ENCODE measurements around the gene SLCO2A1. TPM values are rescaled to one million over a fixed set of nuclear protein-coding genes. Genes with fewer than 3 reads are reported as not detected.

The SLCO2A1 gene
- total and polyA plus RNA-seq, 2 of the 4 experiments (the other 2 are of a cell fraction), result under 0.01 to 1.5 TPM

- H3K9ac ChIP-seq (ENCODE audit: low read depth, low read length), result no peak overlapping the region
- dilution Hi-C loops (cut with HindIII; ENCODE audit: low sequenced_read_pairs, unreplicated experiment) (no loop called here), in situ Hi-C loops (cut with MboI; ENCODE audit: low sequenced_read_pairs) (no loop called here), intact Hi-C loops (cut with micrococcal nuclease) (no loop called here)
- peaks cover 2% of the 10 kb centered on the region; the same call in 1 of the 2 replicates for H3K4me1 ChIP-seq (ENCODE audit: control insufficient read depth, insufficient read depth, low read length)
- no peak overlapping the region for H4K8ac ChIP-seq (ENCODE audit: low read depth in 2 of 2, low read length in 2 of 2)
- H3K79me1 ChIP-seq (ENCODE audit: low read depth in 1 of 2, low read length in 2 of 2), result no peaks in the 10 kb centered on the region
- no peak overlapping the region for H2AK5ac ChIP-seq (ENCODE audit: low read depth, low read length)
- H3K36me3 ChIP-seq (ENCODE audit: control insufficient read depth, insufficient read depth, low read length), result no peaks in the 10 kb centered on the region
- DNase-seq (no peak), ATAC-seq (ENCODE audit: low read depth) (no peak)
- no peak overlapping the region for H2BK15ac ChIP-seq (ENCODE audit: low read depth, low read length)
- no CpG with 5 or more reads among the region's 5 CpGs for WGBS, 2 experiments (ENCODE audit: extremely low coverage in 2 of 2, insufficient read length in 1 of 2)
- no peak overlapping the region for H4K5ac ChIP-seq (ENCODE audit: low read depth, low read length)
- no peak overlapping the region for H3K23ac ChIP-seq (ENCODE audit: low read depth, low read length)
- H2AK9ac ChIP-seq (replicated peaks; ENCODE audit: low read depth, low read length, poor library complexity), result no peak overlapping the region
- no peak overlapping the region for H2BK20ac ChIP-seq (ENCODE audit: low read depth, low read length)
- no peak overlapping the region for H2BK120ac ChIP-seq (ENCODE audit: low read depth, low read length)
- H3K27ac ChIP-seq (ENCODE audit: insufficient read depth, low read length), result no peak overlapping the region
- no peaks in the 10 kb centered on the region for H4K20me1 ChIP-seq (ENCODE audit: insufficient read depth, low read length)
- ChIA-PET POLR2A (ENCODE audit: unreplicated experiment) (no interaction called here), CTCF (no interaction called here)
- no peak overlapping the region for H3K4me2 ChIP-seq (ENCODE audit: low read depth, low read length)
- no peaks in the 10 kb centered on the region for H3K27me3 ChIP-seq (ENCODE audit: control insufficient read depth, insufficient read depth, low read length)
- H2BK5ac ChIP-seq (ENCODE audit: low read depth, low read length, poor library complexity, severe bottlenecking), result no peak overlapping the region
- no peak overlapping the region for H3K14ac ChIP-seq (replicated peaks; ENCODE audit: low read depth, low read length)
- no peaks in the 10 kb centered on the region for H3K9me3 ChIP-seq (ENCODE audit: control insufficient read depth, insufficient read depth, low read length)
- H3K4me3 ChIP-seq (ENCODE audit: insufficient read depth, low read depth, low read length), result no peak overlapping the region
- TF ChIP-seq MAZ (IDR thresholded peaks at IDR 0.05; ENCODE audit: borderline replicate concordance, low read depth, low read length) (no peak), NFE2L2 (IDR thresholded peaks at IDR 0.05; ENCODE audit: low read depth, low read length) (no peak), RAD21 (IDR thresholded peaks at IDR 0.05; ENCODE audit: low read length) (no peak), BHLHE40 (IDR thresholded peaks at IDR 0.05; ENCODE audit: low read depth, low read length) (no peak), ELK1 (IDR thresholded peaks at IDR 0.05; ENCODE audit: borderline replicate concordance, low read depth, low read length) (no peak), CEBPB (IDR thresholded peaks at IDR 0.05; ENCODE audit: low read depth, low read length) (no peak), SMC3 (IDR thresholded peaks at IDR 0.05; ENCODE audit: low read depth, low read length) (no peak), FOS (IDR thresholded peaks at IDR 0.05; ENCODE audit: low read depth, low read length) (no peak), MAFK (IDR thresholded peaks at IDR 0.05; ENCODE audit: low read depth, low read length) (no peak), MXI1 (IDR thresholded peaks at IDR 0.05; ENCODE audit: borderline replicate concordance, low read depth, low read length) (no peak), RFX5 (IDR thresholded peaks at IDR 0.05; ENCODE audit: low read depth, low read length) (no peak), CTCF (conservative IDR thresholded peaks at IDR 0.05; ENCODE audit: low read depth, low read length) (no peak), USF2 (IDR thresholded peaks at IDR 0.05; ENCODE audit: low read depth, low read length) (no peak), CHD1 (IDR thresholded peaks at IDR 0.05; ENCODE audit: low read depth, low read length) (no peak)
- no TSS peak for BruUV-seq (replicated peaks)
- H3K56ac ChIP-seq (ENCODE audit: extremely low read depth, insufficient read depth, low read length), result no peak overlapping the region
- no peak overlapping the region for H3K4ac ChIP-seq (ENCODE audit: low read depth, low read length)
- peaks cover 3% of the 10 kb centered on the region for H3K9me1 ChIP-seq (ENCODE audit: insufficient read depth, low read length)
- no peak overlapping the region for H4K91ac ChIP-seq (ENCODE audit: insufficient read depth, low read depth, low read length)
- H2AFZ ChIP-seq (replicated peaks; ENCODE audit: low read length, poor library complexity), result no peak overlapping the region
- no peak overlapping the region for H3K18ac ChIP-seq (ENCODE audit: low read depth, low read length)
Observed at GRCh38 chr3:134037168-134037567, 7.4 kb upstream of the SLCO2A1 start.
